Kidney (tissue), 14 donors: ENCODE results near the gene ARHGEF6. TPM values are rescaled to one million over a fixed set of nuclear protein-coding genes. Genes with fewer than 3 reads are reported as not detected.

ENCODE experiments used
- DNase-seq, 5 donors: peaks; one replicate each; pipeline ENCODE4 v3.0.0-alpha.2; 2013 to 2020
- FAIRE-seq: peaks from 2 replicates; lab custom pipeline; 2012; peaks lifted over from hg19 to GRCh38; lab: Jason Lieb, UNC
- H3K27ac ChIP-seq, 2 donors: one replicate each; pipeline ENCODE4 v1.7.0; 2013; ENCODE audit warnings: low read depth in 2 of 2, low read length in 2 of 2, inconsistent platforms in 1 of 2
- H3K27me3 ChIP-seq: one replicate; pipeline ENCODE4 v1.7.1; 2013; ENCODE audit warnings: low read length, inconsistent platforms; ENCODE audit not compliant: control insufficient read depth, insufficient read depth
- H3K36me3 ChIP-seq, 3 donors: one replicate each; pipeline versions ENCODE4 v1.7.0 to v1.7.1; 2013; ENCODE audit warnings: low read length in 3 of 3, control low read depth in 1 of 3, inconsistent platforms in 1 of 3; ENCODE audit not compliant: insufficient read depth in 3 of 3, control insufficient read depth in 2 of 3
- H3K4me1 ChIP-seq, 3 donors: one replicate each; pipeline versions ENCODE4 v1.7.0 to v1.7.1; 2013; ENCODE audit warnings: low read length in 3 of 3, inconsistent platforms in 1 of 3, low read depth in 1 of 3; ENCODE audit not compliant: control insufficient read depth in 2 of 3, insufficient read depth in 2 of 3
- H3K4me3 ChIP-seq, 3 donors: one replicate each; pipeline versions ENCODE4 v1.7.0 to v1.8.1; 2013; ENCODE audit warnings: low read length in 3 of 3, control low read depth in 1 of 3, inconsistent platforms in 1 of 3
- H3K9ac ChIP-seq, 3 donors: one replicate each; pipeline versions ENCODE4 v1.7.0 to v1.7.1; 2013; ENCODE audit warnings: low read length in 3 of 3, control low read depth in 1 of 3, inconsistent platforms in 1 of 3
- H3K9me3 ChIP-seq, 3 donors: one replicate each; pipeline versions ENCODE4 v1.7.0 to v1.7.1; 2013; ENCODE audit warnings: low read length in 3 of 3, control low read depth in 1 of 3, inconsistent platforms in 1 of 3; ENCODE audit not compliant: control insufficient read depth in 2 of 3, insufficient read depth in 1 of 3
- intact Hi-C: fragments of 100-400 bp; cut with DNase I; formaldehyde crosslinking; loops from one replicate; pipeline ENCODE4 v1.11.1; 2022
- polyA plus RNA-seq: library from polyadenylated mRNA; stranded (reverse); fragments of 350-450 nt; fragmentation: Illumina TruSeq; extraction: RNeasy Lipid Tissue Mini Kit (QIAGEN cat#74804); gene quantifications from one replicate; pipeline ENCODE4 v1.2.3, GENCODE V29; 2014; ENCODE audit warnings: low read depth, low replicate concordance; ENCODE audit not compliant: insufficient read depth
- total RNA-seq: library from RNA; stranded (reverse); fragmentation: NEBNext Ultra II Directional; extraction: Animal tissue kit (Norgen Biotek cat#: 25700); gene quantifications from one replicate; pipeline ENCODE4 v1.2.1, GENCODE V29; 2021
- TF ChIP-seq, protein P1 (sequence below): IDR thresholded peaks from 3 replicates; pipeline ENCODE4 v1.5.1; 2012; ENCODE audit warnings: mild to moderate bottlenecking, moderate library complexity, borderline replicate concordance; ENCODE audit not compliant: insufficient read depth; ENCODE audit errors: extremely low read depth
- donor health status: control.
- donor health status: control.
- donor health status: control.
- donor health status: control.
- donor health status: control.
- donor health status: DM: yes; HTN: yes; CAD: no.
- donor health status: Normal renal cell carcinoma (clear cell type).

The ARHGEF6 gene
- total and polyA plus RNA-seq, 2 donors from 2014 or later: 4.1 to 15.8 TPM

GRCh38 chrX:136666088-136666487 is 114.6 kb downstream of the ARHGEF6 start:
- Histone ChIP-seq H3K27ac (no peak overlapping the region), H3K4me1 (no peaks in the 10 kb centered on the region), H3K9ac (no peak overlapping the region), H3K9me3 (no peaks in the 10 kb centered on the region), H3K4me3 (no peak overlapping the region), H3K36me3 (no peaks in the 10 kb centered on the region), H3K27me3 (no peaks in the 10 kb centered on the region)
- FAIRE-seq (no peak), DNase-seq (no peak)
- TF ChIP-seq, protein P1, sequence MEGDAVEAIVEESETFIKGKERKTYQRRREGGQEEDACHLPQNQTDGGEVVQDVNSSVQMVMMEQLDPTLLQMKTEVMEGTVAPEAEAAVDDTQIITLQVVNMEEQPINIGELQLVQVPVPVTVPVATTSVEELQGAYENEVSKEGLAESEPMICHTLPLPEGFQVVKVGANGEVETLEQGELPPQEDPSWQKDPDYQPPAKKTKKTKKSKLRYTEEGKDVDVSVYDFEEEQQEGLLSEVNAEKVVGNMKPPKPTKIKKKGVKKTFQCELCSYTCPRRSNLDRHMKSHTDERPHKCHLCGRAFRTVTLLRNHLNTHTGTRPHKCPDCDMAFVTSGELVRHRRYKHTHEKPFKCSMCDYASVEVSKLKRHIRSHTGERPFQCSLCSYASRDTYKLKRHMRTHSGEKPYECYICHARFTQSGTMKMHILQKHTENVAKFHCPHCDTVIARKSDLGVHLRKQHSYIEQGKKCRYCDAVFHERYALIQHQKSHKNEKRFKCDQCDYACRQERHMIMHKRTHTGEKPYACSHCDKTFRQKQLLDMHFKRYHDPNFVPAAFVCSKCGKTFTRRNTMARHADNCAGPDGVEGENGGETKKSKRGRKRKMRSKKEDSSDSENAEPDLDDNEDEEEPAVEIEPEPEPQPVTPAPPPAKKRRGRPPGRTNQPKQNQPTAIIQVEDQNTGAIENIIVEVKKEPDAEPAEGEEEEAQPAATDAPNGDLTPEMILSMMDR: no peak
- intact Hi-C loops: no loop called here

- no peaks in the 10 kb centered on the region for H3K9me3 ChIP-seq
- H3K4me1 ChIP-seq: no peaks in the 10 kb centered on the region
- H3K9ac ChIP-seq: no peak overlapping the region
- H3K4me3 ChIP-seq: no peak overlapping the region
- intact Hi-C loops: no loop called here
- H3K27me3 ChIP-seq: no peaks in the 10 kb centered on the region
- FAIRE-seq: no peak
- no peaks in the 10 kb centered on the region for H3K36me3 ChIP-seq
- DNase-seq: no peak
- TF ChIP-seq, protein P1: no peak
- no peak overlapping the region for H3K27ac ChIP-seq
These were observed 115.4 kb downstream of the ARHGEF6 start for GRCh38 chrX:136665258-136665900.

DNA sequence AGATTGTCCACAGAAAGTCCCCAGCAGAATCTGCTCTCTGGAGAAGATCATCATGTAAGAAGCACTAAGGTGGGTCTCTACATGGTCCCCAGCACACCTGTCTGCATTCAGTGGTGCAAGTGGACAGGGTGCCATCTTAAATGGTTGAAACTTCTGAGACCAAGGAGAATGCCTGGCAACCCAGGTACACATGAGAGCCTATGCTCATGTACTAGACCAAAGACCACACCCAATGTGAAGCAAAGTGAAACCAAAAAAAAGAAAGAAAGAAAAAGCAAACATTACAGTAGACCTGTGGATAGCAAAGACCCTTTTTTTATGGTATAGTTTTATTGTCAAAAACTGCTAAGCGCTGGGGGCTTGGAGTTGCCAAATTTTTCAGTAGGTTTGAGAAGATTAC is 117.8 kb downstream of the ARHGEF6 start:
- H3K27ac ChIP-seq: no peak overlapping the region
- no peak overlapping the region for H3K9ac ChIP-seq
- no peak overlapping the region for H3K4me3 ChIP-seq
- H3K9me3 ChIP-seq: no peaks in the 10 kb centered on the region
- H3K4me1 ChIP-seq: no peaks in the 10 kb centered on the region
- DNase-seq: no peak
- no peak for FAIRE-seq
- H3K36me3 ChIP-seq: no peaks in the 10 kb centered on the region
- intact Hi-C loops: no loop called here
- H3K27me3 ChIP-seq: no peaks in the 10 kb centered on the region
- TF ChIP-seq, protein P1: no peak

DNA sequence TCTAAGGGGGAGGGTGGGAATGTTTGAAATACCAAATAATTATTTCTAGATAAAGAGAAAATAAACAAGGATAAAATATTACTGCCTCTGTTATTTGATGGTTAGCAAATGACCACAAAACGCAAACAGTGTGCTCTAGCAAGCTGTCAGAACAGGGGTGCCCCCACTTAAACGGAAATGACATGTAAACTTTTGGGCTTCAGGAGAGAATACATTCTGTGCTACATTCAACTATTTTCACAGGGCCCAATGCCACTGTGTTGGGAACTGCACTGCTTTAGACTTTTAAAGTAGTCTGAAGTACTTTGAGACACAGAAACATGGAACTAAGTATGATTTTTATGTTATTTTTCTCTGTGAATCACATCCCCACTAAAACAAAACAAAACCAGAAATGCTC is 118.6 kb downstream of the ARHGEF6 start:
- intact Hi-C loops: no loop called here
- DNase-seq (peak in 1 of 5 donors; percentile 2), FAIRE-seq (no peak)
- Histone ChIP-seq H3K36me3 (no peaks in the 10 kb centered on the region), H3K9ac (no peak overlapping the region), H3K27me3 (no peaks in the 10 kb centered on the region), H3K4me1 (no peaks in the 10 kb centered on the region), H3K4me3 (no peak overlapping the region), H3K27ac (no peak overlapping the region), H3K9me3 (no peaks in the 10 kb centered on the region)
- TF ChIP-seq, protein P1: no peak
